Liver (tissue), 9 donors: ENCODE results near the gene CCL25. TPM values are rescaled to one million over a fixed set of nuclear protein-coding genes. Genes with fewer than 3 reads are reported as not detected.

Experiments
- DNase-seq: peaks from one replicate; pipeline ENCODE4 v3.0.0-alpha.2; 2017; ENCODE audit warnings: low spot score
- H3K27ac ChIP-seq, 2 donors: one replicate each; pipeline ENCODE4 v1.7.0; 2013; ENCODE audit warnings: inconsistent platforms in 2 of 2, low read length in 2 of 2, control low read depth in 1 of 2, low read depth in 1 of 2, mild to moderate bottlenecking in 1 of 2
- H3K27me3 ChIP-seq, 4 donors: one replicate each; pipeline versions ENCODE4 v1.6.1 to v1.7.0; 2013; ENCODE audit warnings: low read length in 3 of 4, inconsistent platforms in 1 of 4, mild to moderate bottlenecking in 1 of 4, moderate library complexity in 1 of 4; ENCODE audit not compliant: control insufficient read depth in 4 of 4, insufficient read depth in 4 of 4
- H3K36me3 ChIP-seq, 4 donors: one replicate each; pipeline versions ENCODE4 v1.6.1 to v1.7.0; 2013; ENCODE audit warnings: low read length in 3 of 4, mild to moderate bottlenecking in 3 of 4, low read depth in 1 of 4, moderate library complexity in 1 of 4; ENCODE audit not compliant: control insufficient read depth in 4 of 4, insufficient read depth in 3 of 4
- H3K4me1 ChIP-seq, 4 donors: one replicate each; pipeline versions ENCODE4 v1.6.1 to v1.7.0; 2013; ENCODE audit warnings: low read length in 3 of 4, mild to moderate bottlenecking in 3 of 4, moderate library complexity in 1 of 4; ENCODE audit not compliant: control insufficient read depth in 4 of 4, insufficient read depth in 4 of 4
- H3K4me3 ChIP-seq, 3 donors: one replicate each; pipeline versions ENCODE4 v1.6.1 to v1.7.0; 2013; ENCODE audit warnings: low read length in 3 of 3, control low read depth in 1 of 3, low read depth in 1 of 3, mild to moderate bottlenecking in 1 of 3
- H3K9ac ChIP-seq, 2 donors: one replicate each; pipeline ENCODE4 v1.7.0; 2013; ENCODE audit warnings: low read length in 2 of 2, mild to moderate bottlenecking in 2 of 2, moderate library complexity in 2 of 2, control low read depth in 1 of 2, low read depth in 1 of 2
- H3K9me3 ChIP-seq, 4 donors: one replicate each; pipeline versions ENCODE4 v1.6.1 to v1.7.0; 2013; ENCODE audit warnings: low read length in 3 of 4; ENCODE audit not compliant: control insufficient read depth in 4 of 4
- HNF4G ChIP-seq: IDR thresholded peaks from 2 replicates; pipeline ENCODE4 v1.6.1; 2016; ENCODE audit warnings: antibody characterized with exemption
- NR2F2 ChIP-seq: IDR thresholded peaks from 2 replicates; pipeline ENCODE4 v1.6.1; 2016; ENCODE audit warnings: antibody characterized with exemption
- RXRA ChIP-seq, 2 donors: IDR thresholded peaks; 2 replicates each; pipeline ENCODE4 v1.6.1; 2017 to 2018; ENCODE audit warnings: antibody characterized with exemption in 2 of 2, mild to moderate bottlenecking in 1 of 2
- SP1 ChIP-seq: IDR thresholded peaks from 2 replicates; pipeline ENCODE4 v1.6.1; 2018; ENCODE audit warnings: antibody characterized with exemption, mild to moderate bottlenecking
- TAF1 ChIP-seq: conservative IDR thresholded peaks from 2 replicates; pipeline ENCODE4 v1.6.1; 2016; ENCODE audit warnings: antibody characterized with exemption, mild to moderate bottlenecking
- YY1 ChIP-seq: IDR thresholded peaks from 2 replicates; pipeline ENCODE4 v1.6.1; 2016; ENCODE audit warnings: antibody characterized with exemption, mild to moderate bottlenecking
- WGBS: extraction: QIAGEN DNeasy Blood & Tissue Kit; methylation state at CpG from one replicate; pipeline ENCODE4 v1.1.7; 2013; 5-methylcytosine and 5-hydroxymethylcytosine counted together
- polyA plus RNA-seq, 2 donors: library from polyadenylated mRNA; stranded (reverse) in 1 of 2; unstranded in 1 of 2; fragments of 200-250 nt in 1 of 2; fragments of >200 nt in 1 of 2; fragmentation: Nextera tagmentation in 1 of 2; extraction: Ambion mirVana in 1 of 2; gene quantifications; one replicate each; pipeline versions ENCODE4 v1.2.1 to v1.2.3, GENCODE V29; 2013 to 2015
- total RNA-seq, 2 donors: library from RNA; depleted of rRNA; stranded (reverse); fragments of >200 nt; gene quantifications; one replicate each; pipeline ENCODE4 v1.2.3, GENCODE V29; 2014
- TF ChIP-seq, protein P1 (sequence below): fragments of 150-350 bp; IDR thresholded peaks from 2 replicates; pipeline ENCODE4 v1.5.1; 2017; ENCODE audit warnings: improper control_type of control experiment, low read depth, low read length; ENCODE audit not compliant: missing input control
- TF ChIP-seq, protein P2 (sequence below): IDR thresholded peaks from 2 replicates; pipeline ENCODE4 v1.6.1; 2016; ENCODE audit warnings: antibody characterized with exemption
- TF ChIP-seq, protein P3 (sequence below): IDR thresholded peaks from 2 replicates; pipeline ENCODE4 v1.6.1; 2016; ENCODE audit warnings: antibody characterized with exemption, mild to moderate bottlenecking
- TF ChIP-seq, protein P4 (sequence below): IDR thresholded peaks from 2 replicates; pipeline ENCODE4 v1.6.1; 2016; ENCODE audit warnings: antibody characterized with exemption
- TF ChIP-seq, protein P5 (sequence below): IDR thresholded peaks from 2 replicates; pipeline ENCODE4 v1.6.1; 2016; ENCODE audit warnings: antibody characterized with exemption
- donor health status: healthy.
- donor health status: healthy.
- donor health status: healthy.
- donor health status: healthy.
- donor health status: healthy.

The CCL25 gene
- total and polyA plus RNA-seq, 4 donors = not detected

DNA sequence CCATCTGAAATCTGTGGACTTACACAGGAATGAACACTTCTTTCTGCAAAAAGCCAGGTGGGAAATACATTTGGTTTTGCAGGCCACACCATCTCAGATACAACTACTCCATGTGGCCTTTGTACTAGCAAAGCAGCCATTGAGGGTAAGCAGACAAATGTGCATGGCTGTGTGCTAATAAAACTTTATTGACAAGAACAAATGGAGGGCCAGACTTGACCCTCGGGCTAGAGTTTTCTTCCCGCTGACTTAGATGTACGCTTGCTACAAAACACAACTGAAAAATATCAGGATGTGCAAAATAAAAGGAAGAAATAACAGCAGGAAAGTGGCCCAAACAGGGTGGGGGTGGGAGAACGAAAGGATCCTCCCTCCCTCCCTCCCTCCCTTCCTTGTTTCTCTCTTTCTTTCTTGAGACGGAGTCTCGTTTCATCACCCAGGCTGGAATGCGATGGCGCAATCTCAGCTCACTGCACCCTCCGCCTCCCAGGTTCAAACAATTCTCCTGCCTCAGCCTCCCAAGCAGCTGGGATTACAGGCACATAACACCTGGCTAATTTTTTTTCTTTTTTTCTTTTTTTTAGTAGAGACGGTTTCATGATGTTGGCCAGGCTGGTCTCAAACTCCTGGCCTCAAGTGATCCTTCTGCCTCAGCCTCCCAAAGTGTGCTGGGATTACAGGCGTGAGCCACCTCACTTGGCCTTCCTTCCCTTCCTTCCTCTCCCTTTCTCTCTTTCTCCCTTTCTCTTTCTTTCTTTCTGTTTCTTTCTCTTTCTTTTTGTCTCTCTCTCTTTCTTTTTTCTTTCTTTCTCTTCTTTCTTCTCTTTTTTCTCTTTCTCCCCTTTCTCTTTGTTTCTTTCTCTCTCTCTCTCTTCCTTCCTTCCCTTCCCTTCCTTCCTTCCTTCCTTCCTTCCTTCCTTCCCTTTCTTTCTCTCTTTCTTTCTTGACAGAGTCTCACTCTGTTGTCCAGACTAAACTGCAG is 29.3 kb downstream of the CCL25 start:
- Histone ChIP-seq H3K9ac (no peak overlapping the region), H3K4me3 (no peak overlapping the region), H3K27ac (no peak overlapping the region), H3K9me3 (no peaks in the 10 kb centered on the region), H3K27me3 (no peaks in the 10 kb centered on the region), H3K4me1 (peaks cover 0 to 7% (median 2%) of the 10 kb centered on the region in 4 donors), H3K36me3 (no peaks in the 10 kb centered on the region)
- TF ChIP-seq, protein P1, sequence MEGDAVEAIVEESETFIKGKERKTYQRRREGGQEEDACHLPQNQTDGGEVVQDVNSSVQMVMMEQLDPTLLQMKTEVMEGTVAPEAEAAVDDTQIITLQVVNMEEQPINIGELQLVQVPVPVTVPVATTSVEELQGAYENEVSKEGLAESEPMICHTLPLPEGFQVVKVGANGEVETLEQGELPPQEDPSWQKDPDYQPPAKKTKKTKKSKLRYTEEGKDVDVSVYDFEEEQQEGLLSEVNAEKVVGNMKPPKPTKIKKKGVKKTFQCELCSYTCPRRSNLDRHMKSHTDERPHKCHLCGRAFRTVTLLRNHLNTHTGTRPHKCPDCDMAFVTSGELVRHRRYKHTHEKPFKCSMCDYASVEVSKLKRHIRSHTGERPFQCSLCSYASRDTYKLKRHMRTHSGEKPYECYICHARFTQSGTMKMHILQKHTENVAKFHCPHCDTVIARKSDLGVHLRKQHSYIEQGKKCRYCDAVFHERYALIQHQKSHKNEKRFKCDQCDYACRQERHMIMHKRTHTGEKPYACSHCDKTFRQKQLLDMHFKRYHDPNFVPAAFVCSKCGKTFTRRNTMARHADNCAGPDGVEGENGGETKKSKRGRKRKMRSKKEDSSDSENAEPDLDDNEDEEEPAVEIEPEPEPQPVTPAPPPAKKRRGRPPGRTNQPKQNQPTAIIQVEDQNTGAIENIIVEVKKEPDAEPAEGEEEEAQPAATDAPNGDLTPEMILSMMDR = no peak
- DNase-seq = no peak
- 89% methylated on average over 11 of the region's 11 CpGs for WGBS

DNA sequence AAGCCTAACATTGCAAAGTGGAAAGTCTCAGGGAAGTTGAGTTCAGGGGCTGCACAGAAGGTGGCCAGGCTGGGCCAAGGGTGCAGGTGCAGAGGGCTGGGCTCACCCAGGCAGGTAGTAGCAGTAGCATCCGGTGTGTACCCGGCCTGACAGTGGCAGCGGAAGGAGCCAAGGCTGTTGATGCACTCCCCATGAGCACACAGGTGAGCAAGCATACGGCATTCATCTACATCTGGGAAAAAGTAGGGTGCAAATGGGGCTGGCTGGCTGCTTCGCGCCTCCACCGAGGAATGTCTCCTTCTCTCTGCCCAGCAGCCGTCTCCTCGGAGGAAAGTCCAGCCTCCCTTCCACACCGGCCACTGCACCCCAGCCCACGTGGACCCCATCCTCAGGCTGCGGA is 30.6 kb downstream of the CCL25 start:
- Histone ChIP-seq H3K9ac (no peak overlapping the region), H3K27me3 (no peaks in the 10 kb centered on the region), H3K36me3 (no peaks in the 10 kb centered on the region), H3K4me1 (peaks cover 0 to 7% (median 2%) of the 10 kb centered on the region in 4 donors), H3K9me3 (no peaks in the 10 kb centered on the region), H3K27ac (no peak overlapping the region), H3K4me3 (no peak overlapping the region)
- WGBS = 93% methylated on average over 12 of the region's 12 CpGs
- no peak for DNase-seq
- TF ChIP-seq, protein P2, sequence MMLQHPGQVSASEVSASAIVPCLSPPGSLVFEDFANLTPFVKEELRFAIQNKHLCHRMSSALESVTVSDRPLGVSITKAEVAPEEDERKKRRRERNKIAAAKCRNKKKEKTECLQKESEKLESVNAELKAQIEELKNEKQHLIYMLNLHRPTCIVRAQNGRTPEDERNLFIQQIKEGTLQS = no peak
- TF ChIP-seq TAF1 (no peak), HNF4G (no peak), RXRA (IDR thresholded peaks at IDR 0.05) (no peak), YY1 (no peak), NR2F2 (no peak), SP1 (no peak)
- TF ChIP-seq, protein P3, sequence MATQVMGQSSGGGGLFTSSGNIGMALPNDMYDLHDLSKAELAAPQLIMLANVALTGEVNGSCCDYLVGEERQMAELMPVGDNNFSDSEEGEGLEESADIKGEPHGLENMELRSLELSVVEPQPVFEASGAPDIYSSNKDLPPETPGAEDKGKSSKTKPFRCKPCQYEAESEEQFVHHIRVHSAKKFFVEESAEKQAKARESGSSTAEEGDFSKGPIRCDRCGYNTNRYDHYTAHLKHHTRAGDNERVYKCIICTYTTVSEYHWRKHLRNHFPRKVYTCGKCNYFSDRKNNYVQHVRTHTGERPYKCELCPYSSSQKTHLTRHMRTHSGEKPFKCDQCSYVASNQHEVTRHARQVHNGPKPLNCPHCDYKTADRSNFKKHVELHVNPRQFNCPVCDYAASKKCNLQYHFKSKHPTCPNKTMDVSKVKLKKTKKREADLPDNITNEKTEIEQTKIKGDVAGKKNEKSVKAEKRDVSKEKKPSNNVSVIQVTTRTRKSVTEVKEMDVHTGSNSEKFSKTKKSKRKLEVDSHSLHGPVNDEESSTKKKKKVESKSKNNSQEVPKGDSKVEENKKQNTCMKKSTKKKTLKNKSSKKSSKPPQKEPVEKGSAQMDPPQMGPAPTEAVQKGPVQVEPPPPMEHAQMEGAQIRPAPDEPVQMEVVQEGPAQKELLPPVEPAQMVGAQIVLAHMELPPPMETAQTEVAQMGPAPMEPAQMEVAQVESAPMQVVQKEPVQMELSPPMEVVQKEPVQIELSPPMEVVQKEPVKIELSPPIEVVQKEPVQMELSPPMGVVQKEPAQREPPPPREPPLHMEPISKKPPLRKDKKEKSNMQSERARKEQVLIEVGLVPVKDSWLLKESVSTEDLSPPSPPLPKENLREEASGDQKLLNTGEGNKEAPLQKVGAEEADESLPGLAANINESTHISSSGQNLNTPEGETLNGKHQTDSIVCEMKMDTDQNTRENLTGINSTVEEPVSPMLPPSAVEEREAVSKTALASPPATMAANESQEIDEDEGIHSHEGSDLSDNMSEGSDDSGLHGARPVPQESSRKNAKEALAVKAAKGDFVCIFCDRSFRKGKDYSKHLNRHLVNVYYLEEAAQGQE = no peak
- TF ChIP-seq, protein P4, sequence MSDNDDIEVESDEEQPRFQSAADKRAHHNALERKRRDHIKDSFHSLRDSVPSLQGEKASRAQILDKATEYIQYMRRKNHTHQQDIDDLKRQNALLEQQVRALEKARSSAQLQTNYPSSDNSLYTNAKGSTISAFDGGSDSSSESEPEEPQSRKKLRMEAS = no peak
- TF ChIP-seq, protein P5, sequence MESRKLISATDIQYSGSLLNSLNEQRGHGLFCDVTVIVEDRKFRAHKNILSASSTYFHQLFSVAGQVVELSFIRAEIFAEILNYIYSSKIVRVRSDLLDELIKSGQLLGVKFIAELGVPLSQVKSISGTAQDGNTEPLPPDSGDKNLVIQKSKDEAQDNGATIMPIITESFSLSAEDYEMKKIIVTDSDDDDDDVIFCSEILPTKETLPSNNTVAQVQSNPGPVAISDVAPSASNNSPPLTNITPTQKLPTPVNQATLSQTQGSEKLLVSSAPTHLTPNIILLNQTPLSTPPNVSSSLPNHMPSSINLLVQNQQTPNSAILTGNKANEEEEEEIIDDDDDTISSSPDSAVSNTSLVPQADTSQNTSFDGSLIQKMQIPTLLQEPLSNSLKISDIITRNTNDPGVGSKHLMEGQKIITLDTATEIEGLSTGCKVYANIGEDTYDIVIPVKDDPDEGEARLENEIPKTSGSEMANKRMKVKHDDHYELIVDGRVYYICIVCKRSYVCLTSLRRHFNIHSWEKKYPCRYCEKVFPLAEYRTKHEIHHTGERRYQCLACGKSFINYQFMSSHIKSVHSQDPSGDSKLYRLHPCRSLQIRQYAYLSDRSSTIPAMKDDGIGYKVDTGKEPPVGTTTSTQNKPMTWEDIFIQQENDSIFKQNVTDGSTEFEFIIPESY = no peak
